ENCODE results near the gene ACP2. TPM values are rescaled to one million over a fixed set of nuclear protein-coding genes. Genes with fewer than 3 reads are reported as not detected.

The ACP2 gene
- total and polyA plus RNA-seq, 8 donors = 22.5 to 53.6 (median 32.3) TPM

DNA sequence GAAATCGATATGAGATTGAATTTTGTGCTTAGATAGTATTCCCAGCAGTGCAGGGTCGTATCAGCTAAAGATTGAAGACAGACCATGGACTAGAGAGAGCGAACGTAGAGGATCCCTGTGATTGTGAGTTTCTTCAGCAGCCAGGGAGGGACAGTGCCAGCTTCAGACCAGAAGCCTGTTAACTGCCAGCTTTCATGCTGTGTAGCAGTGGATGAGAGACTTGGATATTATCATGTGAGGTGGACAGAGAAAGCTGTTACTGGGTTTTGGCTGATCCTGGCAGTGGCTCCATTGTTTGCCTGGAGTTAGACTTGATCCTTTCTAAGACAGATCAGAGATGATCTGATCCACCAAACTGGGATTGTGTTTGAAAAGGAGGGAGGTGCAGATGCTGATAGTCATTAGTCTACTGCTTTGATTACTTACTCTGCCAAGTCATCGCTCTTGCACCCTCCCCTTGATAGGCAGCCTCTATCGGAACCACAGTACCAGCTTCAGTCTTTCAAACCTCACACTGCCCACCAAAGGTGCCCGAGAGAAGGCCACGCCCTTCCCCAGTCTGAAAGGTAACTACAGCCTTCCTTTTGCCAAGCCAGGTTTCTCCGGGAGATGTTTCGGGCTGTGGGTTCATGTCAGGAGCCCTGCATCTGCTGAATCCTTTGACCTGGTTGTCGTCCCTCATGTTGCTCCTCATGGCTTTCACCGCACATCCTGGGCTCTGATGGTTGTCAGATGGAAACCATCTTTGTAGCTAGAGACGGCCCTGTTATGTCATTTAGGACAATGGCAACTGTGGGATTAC lies 37.6 kb upstream of the ACP2 start:
- TF ChIP-seq, protein P1, sequence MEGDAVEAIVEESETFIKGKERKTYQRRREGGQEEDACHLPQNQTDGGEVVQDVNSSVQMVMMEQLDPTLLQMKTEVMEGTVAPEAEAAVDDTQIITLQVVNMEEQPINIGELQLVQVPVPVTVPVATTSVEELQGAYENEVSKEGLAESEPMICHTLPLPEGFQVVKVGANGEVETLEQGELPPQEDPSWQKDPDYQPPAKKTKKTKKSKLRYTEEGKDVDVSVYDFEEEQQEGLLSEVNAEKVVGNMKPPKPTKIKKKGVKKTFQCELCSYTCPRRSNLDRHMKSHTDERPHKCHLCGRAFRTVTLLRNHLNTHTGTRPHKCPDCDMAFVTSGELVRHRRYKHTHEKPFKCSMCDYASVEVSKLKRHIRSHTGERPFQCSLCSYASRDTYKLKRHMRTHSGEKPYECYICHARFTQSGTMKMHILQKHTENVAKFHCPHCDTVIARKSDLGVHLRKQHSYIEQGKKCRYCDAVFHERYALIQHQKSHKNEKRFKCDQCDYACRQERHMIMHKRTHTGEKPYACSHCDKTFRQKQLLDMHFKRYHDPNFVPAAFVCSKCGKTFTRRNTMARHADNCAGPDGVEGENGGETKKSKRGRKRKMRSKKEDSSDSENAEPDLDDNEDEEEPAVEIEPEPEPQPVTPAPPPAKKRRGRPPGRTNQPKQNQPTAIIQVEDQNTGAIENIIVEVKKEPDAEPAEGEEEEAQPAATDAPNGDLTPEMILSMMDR (IDR thresholded peaks at IDR 0.05) = no peak
- ATAC-seq (no peak), DNase-seq (no peak), FAIRE-seq (no peak)
- Histone ChIP-seq H3K4me1 (no peaks in the 10 kb centered on the region), H3K4me3 (no peak overlapping the region), H3K27me3 (no peaks in the 10 kb centered on the region), H3K9me3 (no peaks in the 10 kb centered on the region), H3K36me3 (peaks cover 10 to 91% (median 49%) of the 10 kb centered on the region in 3 donors), H3K27ac (no peak overlapping the region)
- WGBS, 2 donors = 91 to 95% methylated on average over 13 of the region's 13 CpGs
- intact Hi-C loops (cut with DNase I) = no loop called here

DNA sequence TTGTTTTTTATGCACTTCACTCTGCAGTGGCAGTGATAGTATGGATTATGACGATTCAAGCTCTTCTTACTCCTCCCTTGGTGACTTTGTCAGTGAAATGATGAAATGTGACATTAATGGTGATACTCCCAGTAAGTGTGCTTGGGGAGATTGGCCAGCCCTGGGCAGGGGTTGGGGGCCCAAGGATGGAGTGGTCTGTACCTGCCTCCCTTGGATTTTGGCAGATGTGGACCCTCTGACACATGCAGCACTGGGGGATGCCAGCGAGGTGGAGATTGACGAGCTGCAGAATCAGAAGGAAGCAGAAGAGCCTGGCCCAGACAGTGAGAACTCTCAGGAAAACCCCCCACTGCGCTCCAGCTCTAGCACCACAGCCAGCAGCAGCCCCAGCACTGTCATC lies 35.5 kb upstream of the ACP2 start:
- ATAC-seq (no peak), FAIRE-seq (no peak), DNase-seq (no peak)
- Histone ChIP-seq H3K36me3 (peaks cover 17 to 91% (median 46%) of the 10 kb centered on the region in 3 donors), H3K27ac (no peak overlapping the region), H3K27me3 (no peaks in the 10 kb centered on the region), H3K4me3 (no peak overlapping the region), H3K9me3 (no peaks in the 10 kb centered on the region), H3K4me1 (no peaks in the 10 kb centered on the region)
- intact Hi-C loops (cut with DNase I) = no loop called here
- 90 to 94% methylated on average over 4 of the region's 4 CpGs for WGBS, 2 donors
- TF ChIP-seq, protein P1 (IDR thresholded peaks at IDR 0.05) = no peak

DNA sequence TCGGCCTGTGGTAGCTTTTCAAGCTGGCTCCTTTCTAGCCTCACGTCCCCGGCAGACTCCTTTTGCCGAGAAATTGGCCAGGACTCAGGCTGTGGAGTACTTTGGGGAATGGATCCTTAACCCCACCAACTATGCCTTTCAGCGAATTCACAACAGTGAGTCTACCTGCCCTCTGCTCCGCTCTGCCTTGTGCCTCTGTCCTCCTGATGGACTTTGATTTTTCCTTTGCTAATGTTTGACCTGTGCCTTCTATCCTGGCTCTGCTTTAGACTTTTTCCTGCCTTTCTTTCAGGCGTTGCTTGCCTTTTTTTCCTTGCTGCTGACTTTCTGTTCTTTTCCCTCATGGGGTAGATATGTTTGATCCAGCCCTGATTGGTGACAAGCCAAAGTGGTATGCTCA lies 33.8 kb upstream of the ACP2 start:
- DNase-seq = no peak
- Histone ChIP-seq H3K4me1 (no peaks in the 10 kb centered on the region), H3K27ac (no peak overlapping the region), H3K9me3 (no peaks in the 10 kb centered on the region), H3K4me3 (no peak overlapping the region), H3K27me3 (no peaks in the 10 kb centered on the region), H3K36me3 (peaks cover 17 to 98% (median 59%) of the 10 kb centered on the region in 3 donors)
- intact Hi-C loops (cut with DNase I) = no loop called here
- TF ChIP-seq, protein P1 (IDR thresholded peaks at IDR 0.05) = no peak
- WGBS, 2 donors = 89 to 96% methylated on average over 7 of the region's 7 CpGs
- no peak for ATAC-seq
- FAIRE-seq = no peak

DNA sequence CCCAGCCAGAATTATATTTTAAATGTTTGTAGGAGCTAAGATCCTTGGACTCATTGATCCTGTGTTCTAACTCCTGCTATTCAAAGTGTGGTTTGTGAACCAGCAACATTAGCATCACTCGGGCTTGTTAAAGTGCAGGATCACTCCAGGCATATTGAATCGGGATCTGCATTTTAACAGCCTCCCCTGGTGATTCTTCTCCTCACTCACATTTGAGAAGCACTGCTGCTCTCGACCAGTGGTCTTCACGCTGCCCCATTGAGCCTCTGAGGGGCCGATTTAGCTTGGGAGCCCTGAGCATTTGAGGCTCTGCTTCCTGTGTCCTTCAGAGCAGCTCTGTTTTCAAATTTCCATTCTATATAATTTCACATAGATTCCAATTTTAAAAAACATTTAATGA lies 32.2 kb upstream of the ACP2 start:
- Histone ChIP-seq H3K9me3 (no peaks in the 10 kb centered on the region), H3K4me3 (no peak overlapping the region), H3K36me3 (peaks cover 17 to 98% (median 67%) of the 10 kb centered on the region in 3 donors), H3K27me3 (no peaks in the 10 kb centered on the region), H3K4me1 (no peaks in the 10 kb centered on the region), H3K27ac (no peak overlapping the region)
- FAIRE-seq (no peak), ATAC-seq (no peak), DNase-seq (no peak)
- TF ChIP-seq, protein P1 (IDR thresholded peaks at IDR 0.05) = no peak
- WGBS, 2 donors = 74% methylated on average over 5 of the region's 5 CpGs
- intact Hi-C loops (cut with DNase I) = no loop called here

DNA sequence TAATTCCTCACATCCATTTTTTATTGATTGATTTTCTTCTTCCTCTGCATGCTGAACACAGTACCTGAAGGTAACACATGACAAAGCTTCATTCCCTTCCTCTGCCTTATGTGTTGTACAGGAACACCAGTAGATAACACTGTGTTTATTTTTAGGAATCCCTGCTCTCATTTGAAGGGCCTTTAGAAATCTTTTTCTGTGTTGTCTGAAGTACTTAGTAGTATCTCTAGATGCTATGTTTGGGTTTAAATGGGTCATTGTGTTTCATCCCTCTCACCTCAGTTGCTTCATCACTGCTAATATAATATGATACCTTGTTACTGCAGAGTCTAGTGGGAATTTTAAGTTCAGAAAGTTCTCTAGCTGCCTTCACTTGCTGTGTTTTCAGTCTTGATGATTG lies 31.5 kb upstream of the ACP2 start:
- no peak for FAIRE-seq
- TF ChIP-seq, protein P1 (IDR thresholded peaks at IDR 0.05) = no peak
- intact Hi-C loops (cut with DNase I) = no loop called here

More for the DNA sequence above, 31.5 kb upstream of the ACP2 start:
- DNase-seq (no peak), ATAC-seq (no peak)
- no peak overlapping the region for H3K4me3 ChIP-seq
- H3K9me3 ChIP-seq = no peaks in the 10 kb centered on the region
- peaks cover 17 to 98% (median 66%) of the 10 kb centered on the region in 3 donors for H3K36me3 ChIP-seq
- no peak overlapping the region for H3K27ac ChIP-seq
- H3K4me1 ChIP-seq = no peaks in the 10 kb centered on the region
- no peaks in the 10 kb centered on the region for H3K27me3 ChIP-seq

Data from pancreas (tissue), 10 donors.